Ishikawa (cell line): ENCODE measurements around the gene TCHP.

Experiments
- CEBPB ChIP-seq: IDR thresholded peaks from 2 replicates; pipeline ENCODE4 v1.6.1; 2012
- EP300 ChIP-seq: IDR thresholded peaks from 2 replicates; pipeline ENCODE4 v1.6.1; 2012; ENCODE audit warnings: borderline replicate concordance
- RAD21 ChIP-seq: IDR thresholded peaks from 2 replicates; pipeline ENCODE4 v1.6.1; 2012; ENCODE audit warnings: low read depth
- TAF1 ChIP-seq: IDR thresholded peaks from 2 replicates; pipeline ENCODE4 v1.6.1; 2012; ENCODE audit warnings: low read depth, mild to moderate bottlenecking
- TCF12 ChIP-seq: IDR thresholded peaks from 2 replicates; pipeline ENCODE4 v1.6.1; 2012; ENCODE audit warnings: low read depth
- YY1 ChIP-seq: IDR thresholded peaks from 2 replicates; pipeline ENCODE4 v1.6.1; 2012; ENCODE audit warnings: low read depth
- TF ChIP-seq, protein P1 (sequence below): IDR thresholded peaks from 2 replicates; pipeline ENCODE4 v1.6.1; 2012; ENCODE audit warnings: low read depth, mild to moderate bottlenecking

DNA sequence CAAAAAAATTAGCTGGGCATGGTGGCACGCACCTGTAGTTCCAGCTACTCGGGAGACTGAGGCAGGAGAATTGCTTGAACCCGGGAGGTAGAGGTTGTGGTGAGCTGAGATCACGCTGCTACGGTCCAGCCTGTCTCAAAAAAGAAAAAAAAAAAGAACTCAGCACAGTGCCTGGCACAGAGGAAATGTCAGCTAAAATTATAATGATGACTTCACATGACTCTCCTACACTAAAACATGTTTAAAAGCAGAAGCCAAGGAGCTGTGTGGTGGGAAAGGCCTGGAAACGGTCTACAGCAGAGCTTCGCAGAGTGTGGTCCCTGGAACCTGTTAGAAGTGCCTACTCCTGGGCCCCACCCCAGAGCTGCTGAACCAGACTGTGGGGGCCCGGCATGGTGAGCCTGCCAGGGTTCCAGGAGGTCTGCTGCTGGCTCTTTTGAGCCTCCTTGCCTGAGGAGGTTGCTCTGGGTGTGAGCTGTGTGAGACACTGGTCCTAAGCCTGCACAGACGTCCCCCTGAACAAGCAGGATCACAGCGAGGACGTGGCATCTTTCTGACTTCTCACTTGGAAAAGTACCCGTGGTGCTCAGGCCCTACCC is 28.1 kb downstream of the TCHP start:
- TF ChIP-seq TCF12: no peak
- no peak for TF ChIP-seq YY1
- no peak for TF ChIP-seq CEBPB
- TF ChIP-seq, protein P1, sequence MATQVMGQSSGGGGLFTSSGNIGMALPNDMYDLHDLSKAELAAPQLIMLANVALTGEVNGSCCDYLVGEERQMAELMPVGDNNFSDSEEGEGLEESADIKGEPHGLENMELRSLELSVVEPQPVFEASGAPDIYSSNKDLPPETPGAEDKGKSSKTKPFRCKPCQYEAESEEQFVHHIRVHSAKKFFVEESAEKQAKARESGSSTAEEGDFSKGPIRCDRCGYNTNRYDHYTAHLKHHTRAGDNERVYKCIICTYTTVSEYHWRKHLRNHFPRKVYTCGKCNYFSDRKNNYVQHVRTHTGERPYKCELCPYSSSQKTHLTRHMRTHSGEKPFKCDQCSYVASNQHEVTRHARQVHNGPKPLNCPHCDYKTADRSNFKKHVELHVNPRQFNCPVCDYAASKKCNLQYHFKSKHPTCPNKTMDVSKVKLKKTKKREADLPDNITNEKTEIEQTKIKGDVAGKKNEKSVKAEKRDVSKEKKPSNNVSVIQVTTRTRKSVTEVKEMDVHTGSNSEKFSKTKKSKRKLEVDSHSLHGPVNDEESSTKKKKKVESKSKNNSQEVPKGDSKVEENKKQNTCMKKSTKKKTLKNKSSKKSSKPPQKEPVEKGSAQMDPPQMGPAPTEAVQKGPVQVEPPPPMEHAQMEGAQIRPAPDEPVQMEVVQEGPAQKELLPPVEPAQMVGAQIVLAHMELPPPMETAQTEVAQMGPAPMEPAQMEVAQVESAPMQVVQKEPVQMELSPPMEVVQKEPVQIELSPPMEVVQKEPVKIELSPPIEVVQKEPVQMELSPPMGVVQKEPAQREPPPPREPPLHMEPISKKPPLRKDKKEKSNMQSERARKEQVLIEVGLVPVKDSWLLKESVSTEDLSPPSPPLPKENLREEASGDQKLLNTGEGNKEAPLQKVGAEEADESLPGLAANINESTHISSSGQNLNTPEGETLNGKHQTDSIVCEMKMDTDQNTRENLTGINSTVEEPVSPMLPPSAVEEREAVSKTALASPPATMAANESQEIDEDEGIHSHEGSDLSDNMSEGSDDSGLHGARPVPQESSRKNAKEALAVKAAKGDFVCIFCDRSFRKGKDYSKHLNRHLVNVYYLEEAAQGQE: no peak
- TF ChIP-seq EP300: no peak
- no peak for TF ChIP-seq TAF1
- no peak for TF ChIP-seq RAD21
